ENCODE measurements around the gene UQCRQ.

GRCh38 chr5:132821791-132822190, 44.7 kb upstream of the UQCRQ start:
- TF ChIP-seq CTCF (conservative IDR thresholded peaks at IDR 0.05; ENCODE audit: low read length) (no peak), EZH2phosphoT487 (IDR thresholded peaks at IDR 0.05; ENCODE audit: borderline replicate concordance) (no peak)

Measured in Loucy (cell line).